Spleen (tissue), 11 donors: ENCODE measurements around the gene KRTAP6-3. TPM values are rescaled to one million over a fixed set of nuclear protein-coding genes. Genes with fewer than 3 reads are reported as not detected.

Experiments
- DNase-seq: peaks from one replicate; pipeline ENCODE4 v3.0.0-alpha.2; 2020
- H3K27ac ChIP-seq, 8 donors: fragments of 200-600 bp; sonication (generic) in 7 of 8; 1 replicate in 4 of 8; 2 replicates in 4 of 8; pipeline versions ENCODE4 v1.5.0 to v1.8.0; 2016 to 2021; ENCODE audit warnings: inconsistent platforms in 4 of 8, mild to moderate bottlenecking in 4 of 8, moderate library complexity in 1 of 8
- H3K27me3 ChIP-seq, 7 donors: fragments of 200-600 bp; sonication (generic) in 6 of 7; replicated peaks in 1 of 7; 1 replicate in 4 of 7; 2 replicates in 3 of 7; pipeline versions ENCODE4 v1.5.0 to v1.8.0; 2016 to 2021; ENCODE audit warnings: inconsistent platforms in 3 of 7, mild to moderate bottlenecking in 1 of 7
- H3K36me3 ChIP-seq, 6 donors: fragments of 200-600 bp; sonication (generic) in 5 of 6; 1 replicate in 4 of 6; 2 replicates in 2 of 6; pipeline versions ENCODE4 v1.5.0 to v1.8.0; 2016 to 2021; ENCODE audit warnings: inconsistent platforms in 2 of 6
- H3K4me1 ChIP-seq, 6 donors: fragments of 200-600 bp; sonication (generic) in 5 of 6; 1 replicate in 3 of 6; 2 replicates in 3 of 6; pipeline versions ENCODE4 v1.5.0 to v1.8.0; 2016 to 2021; ENCODE audit warnings: inconsistent platforms in 3 of 6
- H3K4me3 ChIP-seq, 8 donors: fragments of 200-600 bp; sonication (generic) in 7 of 8; 1 replicate in 4 of 8; 2 replicates in 4 of 8; pipeline versions ENCODE4 v1.5.0 to v1.8.0; 2016 to 2021; ENCODE audit warnings: inconsistent platforms in 4 of 8, mild to moderate bottlenecking in 4 of 8, moderate library complexity in 2 of 8
- H3K9me3 ChIP-seq, 8 donors: fragments of 200-600 bp; sonication (generic) in 7 of 8; 1 replicate in 4 of 8; 2 replicates in 4 of 8; pipeline versions ENCODE4 v1.5.0 to v1.8.0; 2016 to 2021; ENCODE audit warnings: inconsistent platforms in 4 of 8
- CTCF ChIP-seq, 11 experiments: fragments of 200-600 bp in 7 of 11; fragments of 450-650 bp in 4 of 11; sonication (generic) in 4 of 11; IDR thresholded peaks in 8 of 11; conservative IDR thresholded peaks in 3 of 11; 1 replicate in 7 of 11; 2 replicates in 4 of 11; pipeline versions ENCODE4 v1.4.0 to v1.8.0; 2016 to 2021; ENCODE audit warnings: antibody characterized with exemption in 11 of 11, inconsistent platforms in 4 of 11, mild to moderate bottlenecking in 1 of 11
- POLR2A ChIP-seq, 3 donors: fragments of 450-650 bp; IDR thresholded peaks; one replicate each; pipeline ENCODE4 v1.5.1; 2017; ENCODE audit warnings: antibody characterized with exemption in 3 of 3, mild to moderate bottlenecking in 1 of 3
- POLR2AphosphoS5 ChIP-seq, 3 donors: sonication (generic); formaldehyde crosslinking; IDR thresholded peaks; one replicate each; pipeline ENCODE4 v1.5.1; 2017; ENCODE audit warnings: antibody characterized with exemption in 3 of 3
- WGBS, 5 donors: extraction: QIAGEN DNeasy Blood & Tissue Kit in 3 of 5; methylation state at CpG; one replicate each; pipeline versions ENCODE4 v1.1.5 to v1.1.7; 2013 to 2018; 5-methylcytosine and 5-hydroxymethylcytosine counted together
- intact Hi-C: fragments of 100-400 bp; cut with DNase I; formaldehyde crosslinking; loops from one replicate; pipeline ENCODE4 v1.15.0; 2023; ENCODE audit warnings: low total_unique reads
- polyA plus RNA-seq, 3 donors: library from polyadenylated mRNA; stranded (reverse); fragments of 200-250 nt; gene quantifications; one replicate each; pipeline ENCODE4 v1.2.1, GENCODE V29; 2013
- total RNA-seq, 7 donors: library from RNA; depleted of rRNA in 3 of 7; stranded (reverse); fragments of >200 nt in 3 of 7; fragmentation: NEBNext Ultra II Directional in 4 of 7; extraction: Animal tissue kit (Norgen Biotek cat#: 25700) in 4 of 7; gene quantifications; one replicate each; pipeline versions ENCODE4 v1.1.0 to v1.2.1, GENCODE V29; 2016 to 2021
- donor health status: healthy with polysubstance abuse.
- donor health status: DM: no; HTN: no; CAD: no; lungs with moderate emphysema.
- donor health status: DM: no; HTN: no; CAD: no.
- donor health status: Bipolar disorder and iron deficiency.
- donor health status: healthy.
- donor health status: DM: no; HTN: no; CAD: no.
- donor health status: DM: yes; HTN: yes; CAD: no.

Gene KRTAP6-3
- total and polyA plus RNA-seq, 10 donors = not detected

- no peaks in the 10 kb centered on the region for H3K27me3 ChIP-seq
- H3K27ac ChIP-seq = no peak overlapping the region
- TF ChIP-seq CTCF (IDR thresholded peaks at IDR 0.05 in 8 of 11, conservative IDR thresholded peaks at IDR 0.05 in 3 of 11) = no peak
- TF ChIP-seq POLR2AphosphoS5 (IDR thresholded peaks at IDR 0.05) = no peak
- no peak for TF ChIP-seq POLR2A (IDR thresholded peaks at IDR 0.05)
- WGBS, 5 donors = 78 to 90% (median 83%) methylated on average over 2 of the region's 2 CpGs
- intact Hi-C loops = no loop called here
- no peak overlapping the region for H3K4me3 ChIP-seq
- no peak for DNase-seq
- no peaks in the 10 kb centered on the region for H3K9me3 ChIP-seq
- no peaks in the 10 kb centered on the region for H3K36me3 ChIP-seq
- no peaks in the 10 kb centered on the region for H3K4me1 ChIP-seq
Measured at GRCh38 chr21:30561957-30562356, 30.3 kb upstream of the KRTAP6-3 start.

GRCh38 chr21:30563072-30563471 is 29.2 kb upstream of the KRTAP6-3 start:
- no peaks in the 10 kb centered on the region for H3K36me3 ChIP-seq
- 56 to 88% (median 73%) methylated on average over 6 of the region's 6 CpGs for WGBS, 5 donors
- intact Hi-C loops = no loop called here
- DNase-seq = no peak
- H3K9me3 ChIP-seq = no peaks in the 10 kb centered on the region
- H3K27me3 ChIP-seq = no peaks in the 10 kb centered on the region
- no peak overlapping the region for H3K4me3 ChIP-seq
- TF ChIP-seq CTCF (IDR thresholded peaks at IDR 0.05 in 8 of 11, conservative IDR thresholded peaks at IDR 0.05 in 3 of 11) = no peak
- no peaks in the 10 kb centered on the region for H3K4me1 ChIP-seq
- H3K27ac ChIP-seq = no peak overlapping the region

- no peak overlapping the region for H3K27ac ChIP-seq
- H3K27me3 ChIP-seq = no peaks in the 10 kb centered on the region
- TF ChIP-seq POLR2AphosphoS5 (IDR thresholded peaks at IDR 0.05) = no peak
- TF ChIP-seq CTCF (IDR thresholded peaks at IDR 0.05 in 8 of 11, conservative IDR thresholded peaks at IDR 0.05 in 3 of 11) = no peak
- no peak for TF ChIP-seq POLR2A (IDR thresholded peaks at IDR 0.05)
- DNase-seq = no peak
- intact Hi-C loops = no loop called here
- H3K9me3 ChIP-seq = no peaks in the 10 kb centered on the region
- no peak overlapping the region for H3K4me3 ChIP-seq
- no peaks in the 10 kb centered on the region for H3K36me3 ChIP-seq
- WGBS, 5 donors = 82 to 95% (median 90%) methylated on average over 2 of the region's 2 CpGs
- H3K4me1 ChIP-seq = no peaks in the 10 kb centered on the region
Measured at GRCh38 chr21:30563630-30564029, 28.6 kb upstream of the KRTAP6-3 start.

GRCh38 chr21:30567617-30568016 is 24.6 kb upstream of the KRTAP6-3 start:
- TF ChIP-seq POLR2AphosphoS5 (IDR thresholded peaks at IDR 0.05) (no peak), CTCF (IDR thresholded peaks at IDR 0.05 in 8 of 11, conservative IDR thresholded peaks at IDR 0.05 in 3 of 11) (no peak), POLR2A (IDR thresholded peaks at IDR 0.05) (no peak)
- H3K9me3 ChIP-seq = no peaks in the 10 kb centered on the region
- H3K27ac ChIP-seq = no peak overlapping the region
- no peaks in the 10 kb centered on the region for H3K36me3 ChIP-seq
- no peaks in the 10 kb centered on the region for H3K4me1 ChIP-seq
- no peaks in the 10 kb centered on the region for H3K27me3 ChIP-seq
- intact Hi-C loops = no loop called here
- H3K4me3 ChIP-seq = no peak overlapping the region
- no peak for DNase-seq
